NOMO-1 (cell line): ENCODE results near the gene MCM7.

Experiments used
- DNase-seq, 2 experiments: peaks; one replicate each; lab custom pipeline; 2025; ENCODE audit not compliant: unreplicated experiment in 2 of 2; lab: John Stamatoyannopoulos, UW

Gene MCM7

DNA sequence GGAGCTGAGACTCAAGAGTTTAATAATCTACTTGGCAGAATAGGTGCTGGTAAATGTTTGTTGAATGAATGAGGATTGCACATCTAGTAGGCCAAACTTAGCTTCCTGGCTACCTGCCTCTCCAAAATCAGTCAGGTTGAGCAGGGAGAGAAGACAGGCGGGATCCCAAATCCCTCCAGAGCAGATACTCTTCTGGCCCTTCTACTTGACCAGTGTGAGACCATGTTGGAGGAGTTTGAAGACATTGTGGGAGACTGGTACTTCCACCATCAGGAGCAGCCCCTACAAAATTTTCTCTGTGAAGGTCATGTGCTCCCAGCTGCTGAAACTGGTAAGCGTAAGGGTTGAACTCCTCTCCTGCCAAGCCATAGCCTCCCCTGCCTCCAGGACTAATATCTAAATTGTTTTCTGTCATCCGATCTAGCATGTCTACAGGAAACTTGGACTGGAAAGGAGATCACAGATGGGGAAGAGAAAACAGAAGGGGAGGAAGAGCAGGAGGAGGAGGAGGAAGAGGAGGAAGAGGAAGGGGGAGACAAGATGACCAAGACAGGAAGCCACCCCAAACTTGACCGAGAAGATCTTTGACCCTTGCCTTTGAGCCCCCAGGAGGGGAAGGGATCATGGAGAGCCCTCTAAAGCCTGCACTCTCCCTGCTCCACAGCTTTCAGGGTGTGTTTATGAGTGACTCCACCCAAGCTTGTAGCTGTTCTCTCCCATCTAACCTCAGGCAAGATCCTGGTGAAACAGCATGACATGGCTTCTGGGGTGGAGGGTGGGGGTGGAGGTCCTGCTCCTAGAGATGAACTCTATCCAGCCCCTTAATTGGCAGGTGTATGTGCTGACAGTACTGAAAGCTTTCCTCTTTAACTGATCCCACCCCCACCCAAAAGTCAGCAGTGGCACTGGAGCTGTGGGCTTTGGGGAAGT is 23.4 kb upstream of the MCM7 start:
- DNase-seq, result no peak

DNA sequence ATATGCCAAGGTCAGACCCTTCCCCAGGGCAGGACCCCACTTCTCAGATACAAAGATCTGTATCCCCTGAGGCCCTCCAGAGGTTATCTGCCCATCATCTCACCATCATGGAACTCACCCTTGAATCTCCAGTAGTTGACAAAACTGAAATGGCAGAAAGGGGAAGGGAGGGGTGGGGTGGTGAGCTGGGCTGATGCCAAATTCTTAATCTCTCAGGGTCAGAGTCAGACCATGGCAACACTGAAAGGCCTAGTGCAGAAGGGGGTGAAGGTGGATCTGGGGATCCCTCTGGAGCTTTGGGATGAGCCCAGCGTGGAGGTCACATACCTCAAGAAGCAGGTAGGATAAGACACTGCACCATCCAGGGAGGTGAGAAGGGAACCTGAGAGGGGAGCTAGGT is 21.4 kb upstream of the MCM7 start:
- no peak for DNase-seq

DNA sequence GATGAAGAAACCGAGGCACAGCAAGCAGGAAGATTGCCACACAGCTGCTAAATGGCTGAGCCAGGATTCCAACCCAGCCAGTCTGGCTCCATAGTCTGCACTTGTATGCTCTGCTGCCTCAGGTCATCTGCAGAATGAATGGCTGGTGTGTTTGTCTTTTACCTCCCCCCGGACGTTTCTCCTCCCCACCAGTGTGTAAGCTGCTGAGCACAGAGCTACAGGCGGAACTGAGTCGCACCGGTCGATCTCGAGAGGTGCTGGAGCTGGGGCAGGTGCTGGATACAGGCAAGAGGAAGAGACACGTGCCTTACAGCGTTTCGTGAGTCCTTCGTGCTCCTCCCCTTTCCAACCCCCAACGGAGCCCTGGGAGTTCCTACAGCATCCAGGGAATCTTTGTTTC is 20.9 kb upstream of the MCM7 start:
- DNase-seq, result no peak

GRCh38 chr7:100120733-100121036 is 19.5 kb upstream of the MCM7 start:
- no peak for DNase-seq

- DNase-seq, result peak; percentile 76 to 77
These were observed 19.0 kb upstream of the MCM7 start for GRCh38 chr7:100119970-100120732.

DNA sequence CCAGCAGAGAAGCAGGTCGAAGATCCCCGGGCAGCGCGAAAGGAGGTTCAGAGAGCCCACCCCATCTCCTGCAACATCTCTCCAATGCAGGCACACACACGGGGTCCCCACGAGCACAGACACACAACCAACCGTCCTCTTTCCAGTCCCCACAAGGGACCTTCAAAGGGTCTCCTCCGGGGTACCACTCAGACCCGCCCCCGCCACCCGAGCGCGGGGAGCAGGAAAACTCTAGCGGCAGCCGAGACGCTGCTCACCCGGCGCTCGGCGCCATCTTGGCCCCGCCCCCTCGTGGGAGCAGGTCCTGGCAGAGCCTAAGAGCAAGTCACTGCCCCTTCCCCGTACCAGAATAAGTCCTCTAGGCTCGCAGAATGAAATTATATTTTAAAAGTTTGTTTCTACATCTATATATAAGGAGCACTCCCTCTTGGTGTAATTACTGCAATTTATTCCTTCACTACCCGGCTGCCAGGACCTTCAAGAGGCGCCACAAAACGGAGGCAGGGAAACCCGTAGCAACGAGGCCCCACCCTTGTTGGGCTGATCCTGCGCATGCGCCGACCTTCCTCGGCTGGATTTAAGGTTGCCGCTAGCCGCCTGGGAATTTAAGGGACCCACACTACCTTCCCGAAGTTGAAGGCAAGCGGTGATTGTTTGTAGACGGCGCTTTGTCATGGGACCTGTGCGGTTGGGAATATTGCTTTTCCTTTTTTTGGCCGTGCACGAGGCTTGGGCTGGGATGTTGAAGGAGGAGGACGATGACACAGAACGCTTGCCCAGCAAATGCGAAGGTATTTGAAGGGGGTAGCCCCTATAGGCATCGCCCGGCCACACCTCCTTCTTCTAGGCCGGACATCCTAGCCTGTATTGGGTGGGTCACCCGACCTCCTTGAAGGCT is 18.1 kb upstream of the MCM7 start, which contains the start of the genes CNPY4 and TAF6:
CNPY4 (plus strand) TSS at position 563 of the 898 bp plus-strand sequence; CDS start at position 674, 111 bp downstream.
TAF6 (minus strand) TSS at position 287 of the 898 bp plus-strand sequence. CDS start 5,149 bp downstream, outside the sequence.
- peak; percentile 94 to 98 for DNase-seq

- no peak for DNase-seq
These were observed 17.3 kb upstream of the MCM7 start for GRCh38 chr7:100118388-100119071.

GRCh38 chr7:100115026-100115425 is 13.8 kb upstream of the MCM7 start:
- no peak for DNase-seq

GRCh38 chr7:100111914-100112313 is 10.7 kb upstream of the MCM7 start:
- DNase-seq, result no peak

- no peak for DNase-seq
These were observed 10.0 kb upstream of the MCM7 start for GRCh38 chr7:100111156-100111555.

GRCh38 chr7:100109521-100110163 is 8.4 kb upstream of the MCM7 start:
- DNase-seq, result no peak

DNA sequence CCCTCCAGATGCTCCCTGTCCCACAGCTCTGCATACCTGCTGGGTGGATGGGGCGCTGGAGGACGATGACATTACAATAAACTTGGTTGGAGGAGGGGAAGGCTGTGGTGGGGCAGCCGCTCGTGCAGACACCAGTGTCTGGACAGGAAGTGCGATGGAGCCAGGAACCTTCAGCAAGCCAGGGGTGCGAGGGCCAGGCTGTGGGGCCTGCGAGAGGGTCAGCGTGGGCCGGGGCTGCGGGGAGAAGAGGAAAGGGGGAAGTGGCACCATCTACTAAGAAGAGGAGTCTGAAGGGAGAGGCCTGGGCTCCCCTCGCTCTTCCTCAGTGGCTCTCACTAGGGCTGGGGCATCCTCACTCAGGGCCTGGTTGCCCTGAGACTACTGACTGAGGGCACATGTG is 6.7 kb upstream of the MCM7 start:
- DNase-seq, result no peak

- no peak for DNase-seq
These were observed 6.0 kb upstream of the MCM7 start for GRCh38 chr7:100107125-100107737.

- DNase-seq, result no peak
These were observed 5.4 kb upstream of the MCM7 start for GRCh38 chr7:100106633-100107032.

GRCh38 chr7:100105534-100105933 is 4.3 kb upstream of the MCM7 start:
- DNase-seq, result no peak

DNA sequence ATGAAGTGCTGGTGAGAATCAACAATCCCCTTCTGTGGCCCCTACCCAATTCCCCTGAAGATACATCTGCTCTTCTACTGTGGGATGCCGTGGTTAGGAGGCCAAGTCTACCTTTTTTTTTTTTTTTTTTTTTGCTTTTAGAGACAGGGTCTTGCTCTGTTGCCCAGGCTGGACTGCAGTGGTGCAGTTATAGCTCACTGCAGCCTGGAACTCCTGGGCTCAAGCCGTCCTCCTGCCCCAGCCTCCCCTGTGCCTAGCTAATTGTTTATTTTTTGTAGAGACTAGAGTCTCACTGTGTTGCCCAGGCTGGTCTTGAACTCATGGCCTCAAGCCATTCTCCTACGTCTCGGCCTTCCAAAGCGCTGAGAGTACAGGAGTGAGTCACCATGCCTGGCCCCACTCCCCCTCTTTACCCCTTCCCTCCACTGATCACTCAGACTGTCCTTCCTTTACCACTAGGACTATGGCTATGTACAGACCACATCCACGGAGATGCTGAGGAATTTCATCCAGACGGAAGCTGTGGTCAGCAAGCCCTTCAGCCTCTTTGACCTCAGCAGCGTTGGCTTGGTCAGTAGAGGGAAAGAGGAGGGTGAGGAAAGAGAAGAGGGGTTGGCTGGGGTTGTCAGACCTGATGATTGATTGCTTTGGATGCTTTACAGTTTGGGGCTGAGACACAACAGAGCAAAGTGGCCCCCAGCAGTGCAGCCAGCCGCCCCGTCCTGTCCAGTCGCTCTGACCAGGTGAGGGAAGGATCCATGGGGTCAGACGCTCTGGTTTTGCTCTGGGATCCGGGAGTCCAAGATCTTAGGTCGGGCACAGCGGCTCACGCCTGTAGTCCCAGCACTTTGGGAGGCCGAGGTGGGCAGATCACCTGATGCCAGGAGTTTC is 2.0 kb upstream of the MCM7 start:
- no peak for DNase-seq

GRCh38 chr7:100100420-100101015 is 679 bp downstream of the MCM7 start:
- peak; percentile 85 to 96 for DNase-seq

DNA sequence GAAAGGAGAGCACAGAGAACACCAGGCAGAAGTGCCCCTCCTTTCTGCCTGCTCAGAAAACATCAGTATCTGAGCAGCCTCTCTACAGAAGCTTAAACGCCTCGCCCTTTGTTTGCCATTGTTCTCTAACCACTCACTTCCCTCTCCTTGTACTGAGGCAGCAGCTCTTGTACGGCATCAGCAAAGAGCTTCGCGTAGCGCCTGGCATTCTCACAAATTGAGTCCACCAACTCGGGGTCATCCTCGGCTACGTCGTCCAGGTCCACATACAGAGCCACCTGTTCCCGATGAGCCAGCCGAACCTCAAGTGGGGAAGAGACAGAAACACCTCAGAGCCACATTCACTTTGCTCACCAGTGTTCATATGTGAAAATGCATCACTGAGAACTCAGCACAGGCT is 1.7 kb downstream of the MCM7 start:
- DNase-seq, result no peak
